Stomach (tissue), 9 donors: ENCODE data around the gene ABAT. TPM values are rescaled to one million over a fixed set of nuclear protein-coding genes. Genes with fewer than 3 reads are reported as not detected.
A peak's percentile ranks its signal among the peaks of the same experiment; 100 is the strongest.
"Not testable (repeated sequence)": the region's sequence is repeated elsewhere in the genome, so short reads cannot be mapped to it uniquely, and the experiment has no call there.

Source experiments
- DNase-seq, 2 donors: peaks; one replicate each; pipeline versions ENCODE4 v3.0.0 to v3.0.0-alpha.2; 2013 to 2019
- H3K27ac ChIP-seq, 5 donors: fragments of 200-600 bp in 4 of 5; sonication (generic) in 4 of 5; one replicate each; pipeline ENCODE4 v1.5.1; 2013 to 2019; ENCODE audit warnings: mild to moderate bottlenecking in 1 of 5, moderate library complexity in 1 of 5
- H3K27me3 ChIP-seq, 3 donors: fragments of 200-600 bp; sonication (generic); one replicate each; pipeline ENCODE4 v1.5.1; 2017 to 2019; ENCODE audit warnings: mixed run types in 1 of 3
- H3K36me3 ChIP-seq, 4 donors: fragments of 200-600 bp; sonication (generic); 1 replicate in 3 of 4; 2 replicates in 1 of 4; pipeline ENCODE4 v1.5.1; 2016 to 2019
- H3K4me1 ChIP-seq, 4 donors: fragments of 200-600 bp; sonication (generic); one replicate each; pipeline ENCODE4 v1.5.1; 2016 to 2019
- H3K4me3 ChIP-seq, 4 donors: fragments of 200-600 bp; sonication (generic) in 3 of 4; one replicate each; pipeline ENCODE4 v1.5.1; 2016 to 2019; ENCODE audit warnings: mild to moderate bottlenecking in 1 of 4
- H3K9me3 ChIP-seq, 4 donors: fragments of 200-600 bp; sonication (generic); one replicate each; pipeline ENCODE4 v1.5.1; 2016 to 2019
- EP300 ChIP-seq: sonication (generic); formaldehyde crosslinking; IDR thresholded peaks from one replicate; pipeline ENCODE4 v1.6.1; 2017; ENCODE audit warnings: antibody characterized with exemption
- POLR2A ChIP-seq, 4 donors: fragments of 450-650 bp; IDR thresholded peaks; one replicate each; pipeline ENCODE4 v1.6.1; 2016; ENCODE audit warnings: antibody characterized with exemption in 4 of 4, control low read depth in 2 of 4, mild to moderate bottlenecking in 1 of 4, moderate library complexity in 1 of 4
- POLR2AphosphoS5 ChIP-seq, 3 donors: sonication (generic); formaldehyde crosslinking; IDR thresholded peaks; one replicate each; pipeline ENCODE4 v1.6.1; 2016; ENCODE audit warnings: antibody characterized with exemption in 3 of 3
- WGBS, 5 donors: extraction: QIAGEN DNeasy Blood & Tissue Kit in 3 of 5; methylation state at CpG; one replicate each; pipeline versions ENCODE4 v1.1.5 to v1.1.7; 2013 to 2018; 5-methylcytosine and 5-hydroxymethylcytosine counted together
- intact Hi-C: fragments of 100-400 bp; cut with DNase I; formaldehyde crosslinking; loops from one replicate; pipeline ENCODE4 v1.15.1; 2023; ENCODE audit warnings: low total_unique reads
- polyA plus RNA-seq, 3 donors: library from polyadenylated mRNA; stranded (reverse); fragments of 200-250 nt; gene quantifications; one replicate each; pipeline ENCODE4 v1.2.3, GENCODE V29; 2013
- total RNA-seq, 5 donors: library from RNA; depleted of rRNA; stranded (reverse); fragments of >200 nt; gene quantifications; one replicate each; pipeline versions ENCODE4 v1.1.0 to v1.2.3, GENCODE V29; 2014 to 2016
- TF ChIP-seq, protein P1 (sequence below), 7 experiments: fragments of 450-650 bp in 4 of 7; fragments of 200-600 bp in 3 of 7; sonication (generic) in 3 of 7; IDR thresholded peaks; one replicate each; pipeline ENCODE4 v1.5.1; 2016 to 2019; ENCODE audit warnings: antibody characterized with exemption in 7 of 7, control low read depth in 2 of 7, mild to moderate bottlenecking in 1 of 7
- donor health status: healthy with polysubstance abuse.
- donor health status: Bipolar disorder and iron deficiency.
- donor health status: healthy.

Gene ABAT
- total and polyA plus RNA-seq, 8 donors, result 2.9 to 10.3 (median 5.3) TPM

DNA sequence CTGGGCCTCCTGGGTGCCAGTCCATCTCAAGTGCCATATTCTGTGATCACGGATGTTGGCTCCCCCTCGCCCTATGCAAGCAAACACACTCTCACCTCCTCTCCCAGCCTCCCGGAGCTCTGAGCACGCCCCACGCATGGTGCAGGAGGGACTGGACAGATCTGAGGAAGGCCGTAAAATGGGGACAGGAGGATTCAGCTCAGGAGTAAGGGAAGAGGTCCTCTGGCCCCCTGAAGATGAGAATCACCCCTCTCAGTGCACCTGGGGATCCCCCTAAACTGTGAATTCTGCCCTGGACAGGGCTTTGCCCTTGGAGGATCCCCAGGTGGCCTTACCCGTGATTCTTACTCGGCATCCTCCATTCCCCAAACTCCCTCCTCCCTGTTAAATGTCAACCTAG, 107.4 kb downstream of the ABAT start:
- no peak overlapping the region for H3K27ac ChIP-seq
- no peak for TF ChIP-seq EP300
- TF ChIP-seq, protein P1, sequence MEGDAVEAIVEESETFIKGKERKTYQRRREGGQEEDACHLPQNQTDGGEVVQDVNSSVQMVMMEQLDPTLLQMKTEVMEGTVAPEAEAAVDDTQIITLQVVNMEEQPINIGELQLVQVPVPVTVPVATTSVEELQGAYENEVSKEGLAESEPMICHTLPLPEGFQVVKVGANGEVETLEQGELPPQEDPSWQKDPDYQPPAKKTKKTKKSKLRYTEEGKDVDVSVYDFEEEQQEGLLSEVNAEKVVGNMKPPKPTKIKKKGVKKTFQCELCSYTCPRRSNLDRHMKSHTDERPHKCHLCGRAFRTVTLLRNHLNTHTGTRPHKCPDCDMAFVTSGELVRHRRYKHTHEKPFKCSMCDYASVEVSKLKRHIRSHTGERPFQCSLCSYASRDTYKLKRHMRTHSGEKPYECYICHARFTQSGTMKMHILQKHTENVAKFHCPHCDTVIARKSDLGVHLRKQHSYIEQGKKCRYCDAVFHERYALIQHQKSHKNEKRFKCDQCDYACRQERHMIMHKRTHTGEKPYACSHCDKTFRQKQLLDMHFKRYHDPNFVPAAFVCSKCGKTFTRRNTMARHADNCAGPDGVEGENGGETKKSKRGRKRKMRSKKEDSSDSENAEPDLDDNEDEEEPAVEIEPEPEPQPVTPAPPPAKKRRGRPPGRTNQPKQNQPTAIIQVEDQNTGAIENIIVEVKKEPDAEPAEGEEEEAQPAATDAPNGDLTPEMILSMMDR (IDR thresholded peaks at IDR 0.05), result no peak
- TF ChIP-seq POLR2AphosphoS5 (IDR thresholded peaks at IDR 0.05), result no peak
- no peak for TF ChIP-seq POLR2A (IDR thresholded peaks at IDR 0.05)
- WGBS, 5 donors, result 93 to 97% (median 94%) methylated on average over 8 of the region's 8 CpGs
- no peaks in the 10 kb centered on the region for H3K4me1 ChIP-seq
- H3K27me3 ChIP-seq, result no peaks in the 10 kb centered on the region
- H3K9me3 ChIP-seq, result no peaks in the 10 kb centered on the region
- DNase-seq, result no peak
- peaks cover 0 to 51% (median 24%) of the 10 kb centered on the region in 4 donors for H3K36me3 ChIP-seq
- no peak overlapping the region for H3K4me3 ChIP-seq
- intact Hi-C loops, result no loop called here

DNA sequence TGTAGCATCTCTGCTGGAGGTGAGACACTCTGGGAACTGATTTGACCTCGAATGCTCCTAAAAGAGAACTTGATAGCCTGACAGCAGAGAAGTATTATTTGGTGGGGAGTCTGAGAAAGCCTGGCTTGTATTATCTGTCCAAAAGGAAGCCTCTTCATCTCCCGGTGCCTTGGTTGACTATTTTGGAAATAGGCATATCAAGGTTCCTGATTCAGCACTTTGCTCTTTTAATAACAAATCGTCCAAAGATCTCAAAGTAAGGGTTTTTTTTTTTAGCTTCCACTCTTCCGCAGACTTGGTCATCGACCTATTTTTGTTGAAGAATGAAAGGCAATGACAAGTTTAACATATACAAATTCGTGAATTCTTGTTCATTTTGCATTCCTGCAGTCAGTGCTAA, 108.3 kb downstream of the ABAT start:
- H3K4me3 ChIP-seq, result no peak overlapping the region
- TF ChIP-seq EP300 (no peak), POLR2AphosphoS5 (IDR thresholded peaks at IDR 0.05) (no peak), POLR2A (IDR thresholded peaks at IDR 0.05) (no peak)
- TF ChIP-seq, protein P1 (IDR thresholded peaks at IDR 0.05), result no peak
- peaks cover 0 to 42% (median 16%) of the 10 kb centered on the region in 4 donors for H3K36me3 ChIP-seq
- no peak for DNase-seq
- intact Hi-C loops, result no loop called here
- H3K4me1 ChIP-seq, result no peaks in the 10 kb centered on the region
- H3K9me3 ChIP-seq, result no peaks in the 10 kb centered on the region
- no peaks in the 10 kb centered on the region for H3K27me3 ChIP-seq
- H3K27ac ChIP-seq, result no peak overlapping the region
- WGBS, 5 donors, result 68 to 84% (median 70%) methylated on average over 6 of the region's 6 CpGs

DNA sequence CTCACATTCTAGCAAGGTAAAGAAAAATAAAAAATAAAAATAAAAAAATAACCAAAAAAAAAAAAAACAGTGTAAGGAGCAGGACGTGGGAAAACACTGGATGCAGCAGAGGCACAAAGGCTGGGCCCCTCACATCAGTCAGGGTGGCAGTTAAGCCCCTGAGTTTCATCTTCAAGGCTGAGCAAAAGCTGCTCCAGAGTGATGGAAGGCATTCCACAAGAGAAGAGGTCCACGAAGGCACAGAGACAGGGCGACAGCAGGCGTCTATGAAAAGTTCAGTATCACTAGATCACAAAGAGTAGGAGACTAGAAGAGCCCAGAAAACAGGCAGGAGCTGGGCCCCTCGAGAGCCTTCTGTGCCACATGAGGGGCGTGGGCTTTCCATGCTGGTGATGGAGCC, 111.0 kb downstream of the ABAT start:
- Histone ChIP-seq H3K9me3 (no peaks in the 10 kb centered on the region), H3K36me3 (peaks cover 0 to 16% (median 0%) of the 10 kb centered on the region in 4 donors), H3K4me3 (no peak overlapping the region), H3K27ac (no peak overlapping the region), H3K4me1 (no peaks in the 10 kb centered on the region), H3K27me3 (no peaks in the 10 kb centered on the region)
- no peak for DNase-seq
- intact Hi-C loops, result no loop called here
- TF ChIP-seq, protein P1 (IDR thresholded peaks at IDR 0.05), result no peak
- TF ChIP-seq EP300, result no peak
- TF ChIP-seq POLR2AphosphoS5 (IDR thresholded peaks at IDR 0.05), result no peak
- TF ChIP-seq POLR2A (IDR thresholded peaks at IDR 0.05), result no peak
- WGBS, 5 donors, result 84 to 89% (median 87%) methylated on average over 6 of the region's 6 CpGs

DNA sequence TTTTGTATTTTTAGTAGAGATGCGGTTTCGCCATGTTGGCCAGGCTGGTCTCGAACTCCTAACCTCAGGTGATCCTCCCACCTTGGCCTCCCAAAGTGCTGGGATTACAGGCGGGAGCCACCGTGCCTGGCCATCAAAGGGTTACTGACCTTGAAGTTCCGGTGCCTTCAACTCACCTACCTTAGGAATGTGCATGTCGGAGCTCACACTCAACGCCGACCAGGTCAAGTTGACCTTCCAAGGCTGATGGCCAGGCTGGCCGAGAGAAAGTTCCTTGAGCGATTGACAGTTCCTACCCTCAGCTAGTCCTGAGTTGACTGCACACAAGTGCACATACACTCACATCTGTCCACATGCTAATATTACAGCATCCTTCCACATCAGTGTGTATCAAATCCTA, 111.9 kb downstream of the ABAT start:
- H3K4me1 ChIP-seq, H3K4me3 ChIP-seq, H3K9me3 ChIP-seq, H3K27ac ChIP-seq, DNase-seq, intact Hi-C loops, H3K36me3 ChIP-seq, H3K27me3 ChIP-seq: not testable (repeated sequence)
- WGBS, 5 donors, result 82 to 91% (median 86%) methylated on average over 11 of the region's 11 CpGs

DNA sequence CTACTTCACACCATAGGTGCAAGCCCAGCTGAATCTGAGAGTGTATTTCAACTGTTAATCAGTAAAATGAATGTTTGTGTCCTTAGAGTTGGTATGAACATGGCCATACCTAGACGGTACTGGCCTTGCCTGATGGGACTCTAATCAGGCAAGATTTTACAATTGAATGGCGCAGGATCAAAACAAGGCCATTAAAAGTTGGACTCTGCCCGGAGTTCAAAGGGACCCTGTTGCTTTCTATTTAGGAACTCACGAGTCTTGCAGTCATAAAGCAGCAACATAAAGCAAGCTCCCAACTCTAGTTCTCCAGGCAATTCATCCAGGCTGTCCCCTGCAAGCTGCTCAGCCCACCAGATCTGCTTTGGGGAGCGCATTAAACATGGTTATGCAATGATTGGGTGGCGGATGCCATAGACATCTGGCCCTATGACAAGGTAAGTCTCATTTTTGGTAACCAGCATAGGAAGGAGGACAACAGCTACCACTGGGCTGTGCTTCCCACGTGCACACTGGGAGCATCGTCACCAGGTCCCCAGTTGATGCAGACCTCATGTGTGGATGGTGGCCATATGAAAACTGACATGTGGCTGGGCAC, 114.3 kb downstream of the ABAT start:
- TF ChIP-seq POLR2A (IDR thresholded peaks at IDR 0.05), result no peak
- no peak for TF ChIP-seq EP300
- TF ChIP-seq POLR2AphosphoS5 (IDR thresholded peaks at IDR 0.05), result no peak
- TF ChIP-seq, protein P1 (IDR thresholded peaks at IDR 0.05), result no peak
- peak in 1 of 2 donors; percentile 44 for DNase-seq
- peaks cover 0 to 5% (median 0%) of the 10 kb centered on the region in 4 donors for H3K36me3 ChIP-seq
- H3K27me3 ChIP-seq, result no peaks in the 10 kb centered on the region
- no peak overlapping the region for H3K4me3 ChIP-seq
- H3K27ac ChIP-seq, result no peak overlapping the region
- no peaks in the 10 kb centered on the region for H3K9me3 ChIP-seq
- WGBS, 5 donors, result 70 to 75% (median 70%) methylated on average over 8 of the region's 8 CpGs
- intact Hi-C loops, result no loop called here
- no peaks in the 10 kb centered on the region for H3K4me1 ChIP-seq
